ENCODE results near the gene ZNF611. TPM values are rescaled to one million over a fixed set of nuclear protein-coding genes. Genes with fewer than 3 reads are reported as not detected.
"Not testable (repeated sequence)": the region's sequence is repeated elsewhere in the genome, so short reads cannot be mapped to it uniquely, and the experiment has no call there.

Gene ZNF611
- total RNA-seq, result 42.9 and 47.3 TPM in 2 replicates
- long read RNA-seq, full-length matches to known transcripts, result 18 of 42 reads
- long read RNA-seq, partial matches to known transcripts, result 0 of 42 reads
- long read RNA-seq, other reads (novel, unspliced or antisense), result 24 of 42 reads

DNA sequence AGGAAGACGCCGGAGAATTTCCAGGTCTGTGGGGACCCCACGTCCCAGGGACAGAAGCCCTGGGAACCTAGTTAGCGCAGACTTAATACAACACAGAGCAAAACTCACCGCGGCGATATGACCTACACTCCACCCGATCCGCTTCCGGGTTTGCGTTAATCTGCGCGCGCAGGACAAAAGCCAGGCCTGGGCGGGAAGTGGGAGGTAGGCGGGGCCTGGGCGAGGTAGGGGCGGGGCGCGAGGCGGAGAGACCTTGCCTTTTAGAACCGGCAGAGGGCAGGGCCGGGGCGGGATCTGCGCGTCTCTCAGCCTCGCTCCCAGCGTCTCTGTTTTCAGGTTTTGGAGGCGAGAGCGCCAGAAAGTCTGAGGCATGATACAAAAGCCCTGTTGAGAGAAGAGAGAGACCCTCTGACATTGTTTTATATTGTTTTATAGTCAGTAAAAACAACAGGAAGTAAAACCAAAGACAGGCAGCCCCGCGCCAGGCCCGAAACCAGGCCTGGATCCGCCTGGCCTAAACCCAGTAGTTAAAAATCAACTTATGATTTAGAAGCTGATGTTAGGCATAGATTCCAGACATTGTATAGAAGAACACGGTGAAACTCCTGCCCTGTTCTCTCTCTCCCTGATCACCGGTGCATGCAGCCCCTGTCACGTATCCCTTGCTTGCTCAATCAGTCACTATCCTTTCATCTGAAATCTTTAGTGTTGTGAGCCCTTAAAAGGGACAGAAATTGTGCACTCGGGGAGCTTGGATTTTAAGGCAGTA, at the start of gene ZNF611:
TSS of gene ZNF611 (minus strand) at position 152 of the 769 bp plus-strand sequence. CDS start 19,150 bp downstream, outside the sequence.
- H3K27me3 Mint-ChIP-seq, result no peaks in the 10 kb centered on the region
- peak within 1 kb of the TSS; percentile 94 for H3K4me3 Mint-ChIP-seq (ENCODE audit: low read depth)
- no peaks in the 10 kb centered on the region for H3K36me3 Mint-ChIP-seq (ENCODE audit: insufficient read depth)
- H3K4me1 Mint-ChIP-seq (ENCODE audit: low read depth), result peaks cover 40% of the 10 kb centered on the region
- H3K9me3 Mint-ChIP-seq (ENCODE audit: low read depth), result no peaks in the 10 kb centered on the region
- TF ChIP-seq, protein P1, sequence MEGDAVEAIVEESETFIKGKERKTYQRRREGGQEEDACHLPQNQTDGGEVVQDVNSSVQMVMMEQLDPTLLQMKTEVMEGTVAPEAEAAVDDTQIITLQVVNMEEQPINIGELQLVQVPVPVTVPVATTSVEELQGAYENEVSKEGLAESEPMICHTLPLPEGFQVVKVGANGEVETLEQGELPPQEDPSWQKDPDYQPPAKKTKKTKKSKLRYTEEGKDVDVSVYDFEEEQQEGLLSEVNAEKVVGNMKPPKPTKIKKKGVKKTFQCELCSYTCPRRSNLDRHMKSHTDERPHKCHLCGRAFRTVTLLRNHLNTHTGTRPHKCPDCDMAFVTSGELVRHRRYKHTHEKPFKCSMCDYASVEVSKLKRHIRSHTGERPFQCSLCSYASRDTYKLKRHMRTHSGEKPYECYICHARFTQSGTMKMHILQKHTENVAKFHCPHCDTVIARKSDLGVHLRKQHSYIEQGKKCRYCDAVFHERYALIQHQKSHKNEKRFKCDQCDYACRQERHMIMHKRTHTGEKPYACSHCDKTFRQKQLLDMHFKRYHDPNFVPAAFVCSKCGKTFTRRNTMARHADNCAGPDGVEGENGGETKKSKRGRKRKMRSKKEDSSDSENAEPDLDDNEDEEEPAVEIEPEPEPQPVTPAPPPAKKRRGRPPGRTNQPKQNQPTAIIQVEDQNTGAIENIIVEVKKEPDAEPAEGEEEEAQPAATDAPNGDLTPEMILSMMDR (IDR thresholded peaks at IDR 0.05; ENCODE audit: unreplicated experiment), result peak; percentile 67
- peak; percentile 99 for DNase-seq (ENCODE audit: low spot score, unreplicated experiment)
- peak within 1 kb of the TSS; percentile 98 for H3K27ac Mint-ChIP-seq

DNA sequence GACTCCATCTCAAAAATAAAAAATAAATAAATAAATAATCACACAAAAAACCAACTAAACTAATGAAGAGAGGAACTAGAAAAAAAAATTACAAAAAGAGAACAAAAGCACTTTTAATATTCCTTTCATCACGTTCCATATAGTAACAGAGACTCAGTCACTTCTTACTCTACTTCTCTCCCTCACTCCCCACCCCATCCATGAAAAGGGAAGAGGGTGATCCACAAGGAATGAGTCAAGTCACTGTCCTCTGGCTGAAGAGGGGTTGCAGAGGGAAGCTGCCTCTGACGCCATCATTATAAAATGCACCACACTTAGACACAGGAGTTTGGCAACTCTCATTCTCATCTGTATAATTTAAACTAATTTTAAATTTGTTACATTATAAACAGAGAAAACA, 48.0 kb upstream of the ZNF611 start:
- not testable (repeated sequence) for H3K4me3 Mint-ChIP-seq (ENCODE audit: low read depth); H3K9me3 Mint-ChIP-seq (ENCODE audit: low read depth); H3K27ac Mint-ChIP-seq; H3K27me3 Mint-ChIP-seq; DNase-seq (ENCODE audit: low spot score, unreplicated experiment); H3K36me3 Mint-ChIP-seq (ENCODE audit: insufficient read depth)
- H3K4me1 Mint-ChIP-seq (ENCODE audit: low read depth), result peaks cover 13% of the 10 kb centered on the region

DNA sequence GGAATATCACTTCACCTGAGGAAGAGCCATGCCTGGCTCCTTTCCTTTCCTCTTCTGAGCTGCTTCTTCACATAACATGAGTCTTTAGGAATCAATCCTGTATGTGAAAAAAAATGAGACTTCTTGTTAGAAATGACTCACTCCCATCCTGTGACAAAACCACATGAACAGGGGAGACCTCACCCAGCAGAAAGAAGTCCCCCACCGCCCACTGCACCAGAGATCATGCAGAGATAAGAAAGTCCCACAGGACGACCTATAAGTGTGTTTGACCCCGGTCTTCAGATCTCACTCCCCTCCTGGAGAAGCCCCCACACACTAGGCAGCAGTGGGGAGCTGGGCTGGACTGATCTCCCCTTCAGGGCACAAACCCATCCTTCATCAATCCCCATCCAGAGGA, 44.0 kb upstream of the ZNF611 start:
- no peak for DNase-seq (ENCODE audit: low spot score, unreplicated experiment)
- H3K4me1 Mint-ChIP-seq (ENCODE audit: low read depth), result peaks cover 2% of the 10 kb centered on the region
- no peaks in the 10 kb centered on the region for H3K27me3 Mint-ChIP-seq
- TF ChIP-seq, protein P1 (IDR thresholded peaks at IDR 0.05; ENCODE audit: unreplicated experiment), result no peak
- H3K9me3 Mint-ChIP-seq (ENCODE audit: low read depth), result no peaks in the 10 kb centered on the region
- H3K36me3 Mint-ChIP-seq (ENCODE audit: insufficient read depth), result peaks cover 13% of the 10 kb centered on the region
- H3K4me3 Mint-ChIP-seq (ENCODE audit: low read depth), result no peak overlapping the region
- no peak overlapping the region for H3K27ac Mint-ChIP-seq

DNA sequence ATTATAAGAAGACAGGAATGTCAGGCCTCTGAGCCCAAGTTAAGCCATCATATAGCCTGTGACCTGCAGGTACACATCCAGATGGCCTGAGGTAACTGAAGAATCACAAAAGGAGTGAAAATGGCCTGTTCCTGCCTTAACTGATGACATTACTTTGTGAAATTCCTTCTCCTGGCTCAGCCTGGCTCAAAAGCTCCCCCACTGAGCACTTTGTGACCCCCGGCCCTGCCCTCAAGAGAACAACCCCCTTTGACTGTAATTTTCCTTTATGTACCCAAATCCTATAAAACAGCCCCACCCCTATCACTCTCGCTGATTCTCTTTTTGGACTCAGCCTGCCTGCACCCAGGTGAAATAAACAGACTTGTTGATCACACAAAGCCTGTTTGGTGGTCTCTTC, 21.6 kb upstream of the ZNF611 start:
- not testable (repeated sequence) for H3K4me3 Mint-ChIP-seq (ENCODE audit: low read depth); DNase-seq (ENCODE audit: low spot score, unreplicated experiment); H3K4me1 Mint-ChIP-seq (ENCODE audit: low read depth); H3K36me3 Mint-ChIP-seq (ENCODE audit: insufficient read depth); H3K27me3 Mint-ChIP-seq; H3K9me3 Mint-ChIP-seq (ENCODE audit: low read depth)
- H3K27ac Mint-ChIP-seq, result peak overlapping the region; percentile 17

DNA sequence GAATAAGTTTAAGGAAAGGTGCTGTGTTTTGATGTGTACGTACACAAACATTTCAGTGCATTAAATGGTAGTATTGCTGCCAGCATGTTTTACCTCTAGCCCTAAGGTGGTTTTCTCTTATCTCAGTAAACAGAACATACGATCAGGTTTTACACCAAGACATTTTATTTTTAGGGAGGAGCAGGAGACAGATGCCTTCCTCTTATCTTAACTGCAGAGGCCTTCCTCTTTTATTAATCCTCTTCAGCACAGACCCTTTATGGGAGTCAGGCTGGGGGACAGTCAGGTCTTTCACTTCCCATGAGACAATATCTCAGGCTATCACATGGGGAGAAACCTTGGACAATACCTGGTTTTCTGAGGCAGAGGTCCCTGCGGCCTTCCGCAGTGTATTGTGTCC, 14.9 kb upstream of the ZNF611 start:
- peaks cover 36% of the 10 kb centered on the region for H3K4me1 Mint-ChIP-seq (ENCODE audit: low read depth)
- DNase-seq (ENCODE audit: low spot score, unreplicated experiment), result no peak
- peaks cover 3% of the 10 kb centered on the region for H3K36me3 Mint-ChIP-seq (ENCODE audit: insufficient read depth)
- H3K9me3 Mint-ChIP-seq (ENCODE audit: low read depth), result peaks cover 2% of the 10 kb centered on the region
- no peak overlapping the region for H3K27ac Mint-ChIP-seq
- H3K4me3 Mint-ChIP-seq (ENCODE audit: low read depth), result no peak overlapping the region
- no peaks in the 10 kb centered on the region for H3K27me3 Mint-ChIP-seq
- TF ChIP-seq, protein P1 (IDR thresholded peaks at IDR 0.05; ENCODE audit: unreplicated experiment), result no peak

DNA sequence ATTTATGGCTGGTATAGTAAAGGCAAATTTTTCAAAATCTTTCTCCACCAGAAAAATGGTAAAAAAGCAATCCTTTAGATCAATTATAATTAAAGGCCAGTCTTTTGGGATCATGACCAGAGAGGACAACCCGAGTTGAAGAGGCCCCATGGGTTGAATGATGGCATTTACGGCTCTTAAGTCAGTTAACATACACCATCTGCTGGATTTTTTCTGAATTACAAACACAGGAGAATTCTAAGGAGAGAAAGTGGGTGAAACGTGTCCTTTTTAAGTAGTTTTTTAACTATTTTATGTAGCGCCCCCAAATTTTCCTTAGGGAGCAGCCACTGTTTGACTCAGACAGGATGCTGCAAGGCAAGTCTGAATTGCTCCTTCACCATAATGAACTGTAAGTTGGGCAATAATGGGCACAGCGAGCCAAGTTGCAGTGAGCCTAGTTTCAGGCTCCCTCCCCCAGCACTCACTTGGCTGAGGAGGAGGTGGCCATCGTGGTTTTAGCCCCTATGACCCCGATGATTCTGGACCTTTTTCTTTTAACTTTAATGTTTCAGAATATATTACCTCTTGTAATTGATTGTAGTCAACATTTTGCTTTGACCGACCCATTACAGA, 13.6 kb upstream of the ZNF611 start:
- DNase-seq (ENCODE audit: low spot score, unreplicated experiment), result no peak
- Mint-ChIP-seq H3K9me3 (ENCODE audit: low read depth) (no peaks in the 10 kb centered on the region), H3K36me3 (ENCODE audit: insufficient read depth) (no peaks in the 10 kb centered on the region), H3K4me1 (ENCODE audit: low read depth) (peaks cover 40% of the 10 kb centered on the region), H3K27me3 (no peaks in the 10 kb centered on the region), H3K4me3 (ENCODE audit: low read depth) (no peak overlapping the region), H3K27ac (no peak overlapping the region)
- TF ChIP-seq, protein P1 (IDR thresholded peaks at IDR 0.05; ENCODE audit: unreplicated experiment), result peak; percentile 56

DNA sequence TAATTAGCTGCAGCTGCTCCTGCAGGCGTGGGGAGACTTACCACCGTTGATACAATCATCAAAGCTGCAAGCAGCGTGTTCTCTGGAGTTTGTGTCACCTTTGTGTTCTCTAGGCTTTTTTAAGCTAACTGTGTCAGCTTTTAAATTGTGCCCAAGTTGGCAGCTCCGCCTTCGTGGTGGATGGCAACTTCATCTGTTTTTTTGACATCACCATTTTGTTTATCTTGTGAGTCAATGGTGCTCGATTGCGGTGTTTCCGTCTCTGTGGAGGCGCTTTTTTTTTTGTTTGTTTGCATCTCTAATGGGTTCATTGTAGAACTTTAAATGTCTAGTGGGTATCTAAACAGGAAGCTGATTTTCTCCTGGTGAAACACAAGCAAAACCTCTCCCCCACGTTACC, 11.1 kb upstream of the ZNF611 start:
- H3K36me3 Mint-ChIP-seq (ENCODE audit: insufficient read depth); H3K9me3 Mint-ChIP-seq (ENCODE audit: low read depth); H3K4me3 Mint-ChIP-seq (ENCODE audit: low read depth); H3K27me3 Mint-ChIP-seq; DNase-seq (ENCODE audit: low spot score, unreplicated experiment): not testable (repeated sequence)
- H3K4me1 Mint-ChIP-seq (ENCODE audit: low read depth), result peaks cover 64% of the 10 kb centered on the region
- peak overlapping the region; percentile 9 for H3K27ac Mint-ChIP-seq
